ENCODE measurements around the gene COL19A1.

Gene COL19A1

DNA sequence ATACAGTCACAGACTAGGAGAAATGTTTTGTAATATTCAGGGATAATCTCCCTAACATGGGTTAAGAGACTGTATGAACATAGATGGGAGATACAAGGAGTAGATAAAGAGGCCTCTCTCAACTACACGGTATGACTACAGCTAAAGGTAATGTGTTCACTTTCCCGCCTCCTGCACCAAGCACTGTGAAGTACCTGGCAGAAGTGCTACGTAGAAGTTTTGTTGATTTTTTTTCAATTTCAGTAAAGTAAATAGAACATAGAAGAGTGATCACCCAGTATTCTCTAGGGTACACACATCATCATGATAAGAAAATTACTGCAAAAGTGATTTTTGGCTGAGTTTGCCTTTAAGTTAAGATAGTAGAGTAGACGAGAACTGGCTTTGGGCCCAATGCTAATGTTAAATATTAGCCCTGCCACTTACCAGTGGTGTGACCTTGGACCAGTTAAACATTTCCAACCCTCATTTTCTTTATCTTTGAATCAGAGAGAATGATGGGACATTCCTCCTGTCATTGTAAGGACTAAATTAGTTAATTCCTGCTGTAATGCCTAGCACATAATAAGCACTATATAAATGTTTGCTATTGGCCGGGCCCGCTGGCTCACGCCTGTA, 253.0 kb downstream of the COL19A1 start:
- DNase-seq, result no peak
- in situ Hi-C loops (cut with HindIII; ENCODE audit: low pct_ligation_motif_present, low sequenced_read_pairs), result no loop called here
- Histone ChIP-seq H3K27me3 (replicated peaks) (no peaks in the 10 kb centered on the region), H3K36me3 (replicated peaks) (no peaks in the 10 kb centered on the region), H3K27ac (no peak overlapping the region), H3K4me3 (ENCODE audit: low read depth, low read length) (no peak overlapping the region)
- TF ChIP-seq, protein P1, sequence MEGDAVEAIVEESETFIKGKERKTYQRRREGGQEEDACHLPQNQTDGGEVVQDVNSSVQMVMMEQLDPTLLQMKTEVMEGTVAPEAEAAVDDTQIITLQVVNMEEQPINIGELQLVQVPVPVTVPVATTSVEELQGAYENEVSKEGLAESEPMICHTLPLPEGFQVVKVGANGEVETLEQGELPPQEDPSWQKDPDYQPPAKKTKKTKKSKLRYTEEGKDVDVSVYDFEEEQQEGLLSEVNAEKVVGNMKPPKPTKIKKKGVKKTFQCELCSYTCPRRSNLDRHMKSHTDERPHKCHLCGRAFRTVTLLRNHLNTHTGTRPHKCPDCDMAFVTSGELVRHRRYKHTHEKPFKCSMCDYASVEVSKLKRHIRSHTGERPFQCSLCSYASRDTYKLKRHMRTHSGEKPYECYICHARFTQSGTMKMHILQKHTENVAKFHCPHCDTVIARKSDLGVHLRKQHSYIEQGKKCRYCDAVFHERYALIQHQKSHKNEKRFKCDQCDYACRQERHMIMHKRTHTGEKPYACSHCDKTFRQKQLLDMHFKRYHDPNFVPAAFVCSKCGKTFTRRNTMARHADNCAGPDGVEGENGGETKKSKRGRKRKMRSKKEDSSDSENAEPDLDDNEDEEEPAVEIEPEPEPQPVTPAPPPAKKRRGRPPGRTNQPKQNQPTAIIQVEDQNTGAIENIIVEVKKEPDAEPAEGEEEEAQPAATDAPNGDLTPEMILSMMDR (IDR thresholded peaks at IDR 0.05; ENCODE audit: low read depth, low read length, missing control alignments), result no peak

DNA sequence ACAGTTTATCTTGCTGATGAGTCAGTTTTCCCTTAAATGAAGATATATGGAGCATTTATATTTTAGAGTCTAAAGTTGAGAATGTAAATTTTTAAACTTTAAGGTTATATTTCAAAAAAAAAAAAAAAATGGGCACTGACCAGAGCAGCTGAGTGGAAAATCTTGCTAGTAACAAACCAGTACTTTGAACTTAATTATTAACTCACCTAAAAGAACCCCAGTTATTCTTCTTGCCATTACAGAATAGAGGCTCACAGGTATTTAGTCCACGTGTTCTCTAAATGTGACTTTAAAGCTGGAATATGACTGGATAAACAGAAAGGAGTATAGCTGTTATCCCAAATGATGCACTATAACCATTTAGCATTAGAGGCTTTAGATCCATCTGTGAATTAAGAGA, 258.1 kb downstream of the COL19A1 start:
- Histone ChIP-seq H3K4me3 (ENCODE audit: low read depth, low read length) (no peak overlapping the region), H3K27me3 (replicated peaks) (no peaks in the 10 kb centered on the region), H3K27ac (no peak overlapping the region), H3K36me3 (replicated peaks) (no peaks in the 10 kb centered on the region)
- in situ Hi-C loops (cut with HindIII; ENCODE audit: low pct_ligation_motif_present, low sequenced_read_pairs), result no loop called here
- no peak for DNase-seq
- TF ChIP-seq, protein P1 (IDR thresholded peaks at IDR 0.05; ENCODE audit: low read depth, low read length, missing control alignments), result no peak

GRCh38 chr6:70124882-70125545, 258.7 kb downstream of the COL19A1 start:
- Histone ChIP-seq H3K4me3 (ENCODE audit: low read depth, low read length) (no peak overlapping the region), H3K27ac (no peak overlapping the region), H3K27me3 (replicated peaks) (no peaks in the 10 kb centered on the region), H3K36me3 (replicated peaks) (no peaks in the 10 kb centered on the region)
- in situ Hi-C loops (cut with HindIII; ENCODE audit: low pct_ligation_motif_present, low sequenced_read_pairs), result no loop called here
- peak; percentile 65 for DNase-seq
- TF ChIP-seq, protein P1 (IDR thresholded peaks at IDR 0.05; ENCODE audit: low read depth, low read length, missing control alignments), result no peak

DNA sequence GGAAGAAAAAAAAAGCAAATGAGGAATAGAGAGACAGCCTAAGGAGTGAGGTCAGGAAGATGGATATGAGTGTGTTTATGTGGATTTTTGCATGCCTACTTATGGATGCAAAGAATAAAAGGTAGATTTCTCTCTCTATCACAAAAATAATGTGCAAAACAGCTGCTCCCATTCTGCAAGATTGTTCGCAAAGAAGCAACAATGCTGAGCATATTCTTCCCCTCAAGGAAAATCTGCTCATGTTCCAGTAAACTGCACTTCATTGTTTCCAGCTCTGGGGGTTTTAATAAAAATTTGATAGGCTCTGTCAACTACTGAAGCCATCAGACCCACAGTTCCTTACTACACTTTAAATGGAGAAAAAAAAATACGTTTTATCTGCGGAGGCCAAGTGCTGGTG, 259.2 kb downstream of the COL19A1 start:
- TF ChIP-seq, protein P1 (IDR thresholded peaks at IDR 0.05; ENCODE audit: low read depth, low read length, missing control alignments), result no peak
- Histone ChIP-seq H3K27me3 (replicated peaks) (no peaks in the 10 kb centered on the region), H3K36me3 (replicated peaks) (no peaks in the 10 kb centered on the region), H3K4me3 (ENCODE audit: low read depth, low read length) (no peak overlapping the region), H3K27ac (no peak overlapping the region)
- in situ Hi-C loops (cut with HindIII; ENCODE audit: low pct_ligation_motif_present, low sequenced_read_pairs), result no loop called here
- DNase-seq, result no peak

DNA sequence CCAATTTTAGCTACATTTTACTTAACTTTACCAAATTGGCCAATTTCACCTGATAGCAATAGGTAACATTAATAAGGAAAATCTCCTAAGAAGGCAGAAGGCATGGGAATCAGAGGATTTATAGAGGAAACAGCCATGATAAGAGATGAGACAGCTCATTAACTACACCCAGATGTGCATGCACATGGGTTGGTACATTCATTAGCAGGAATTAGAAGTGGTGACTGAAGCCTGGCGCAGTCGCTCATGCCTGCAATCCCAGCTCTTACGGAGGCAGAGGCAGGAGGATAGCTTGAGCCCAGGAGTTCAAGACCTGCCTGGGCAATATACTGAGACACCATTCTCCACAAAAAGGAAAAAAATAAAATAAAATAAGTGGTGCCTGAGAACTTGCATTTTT, 263.0 kb downstream of the COL19A1 start:
- in situ Hi-C loops (cut with HindIII; ENCODE audit: low pct_ligation_motif_present, low sequenced_read_pairs), result no loop called here
- Histone ChIP-seq H3K36me3 (replicated peaks) (no peaks in the 10 kb centered on the region), H3K27ac (no peak overlapping the region), H3K27me3 (replicated peaks) (no peaks in the 10 kb centered on the region), H3K4me3 (ENCODE audit: low read depth, low read length) (no peak overlapping the region)
- TF ChIP-seq, protein P1 (IDR thresholded peaks at IDR 0.05; ENCODE audit: low read depth, low read length, missing control alignments), result no peak
- DNase-seq, result no peak

Data from brain microvascular endothelial cell (primary cell).